SKM-1 (cell line): ENCODE results near the gene UVRAG.

Experiments used
- DNase-seq: peaks from one replicate; lab custom pipeline; 2025; ENCODE audit not compliant: unreplicated experiment; lab: John Stamatoyannopoulos, UW

The UVRAG gene

DNA sequence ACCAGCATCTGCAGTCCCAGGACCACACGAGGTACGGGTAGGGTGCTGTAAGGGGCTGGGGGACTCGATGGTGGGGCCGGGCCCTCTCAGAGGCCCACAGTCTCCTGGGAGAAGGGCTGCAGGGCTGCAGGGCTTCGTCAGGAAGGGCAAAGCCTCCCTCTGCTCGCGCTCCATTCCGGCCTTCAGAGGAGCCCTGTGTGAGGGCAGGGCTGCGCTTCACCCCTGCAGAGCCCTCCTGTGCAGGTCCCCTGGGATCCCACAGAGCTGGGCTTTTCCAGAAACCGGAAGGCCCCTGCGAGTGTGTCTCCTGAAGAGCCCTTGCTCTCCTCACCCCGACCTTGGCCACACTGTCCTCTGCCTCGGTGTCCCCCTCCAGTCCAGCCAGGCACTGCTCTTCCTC is 364.1 kb downstream of the UVRAG start:
- DNase-seq = no peak

DNA sequence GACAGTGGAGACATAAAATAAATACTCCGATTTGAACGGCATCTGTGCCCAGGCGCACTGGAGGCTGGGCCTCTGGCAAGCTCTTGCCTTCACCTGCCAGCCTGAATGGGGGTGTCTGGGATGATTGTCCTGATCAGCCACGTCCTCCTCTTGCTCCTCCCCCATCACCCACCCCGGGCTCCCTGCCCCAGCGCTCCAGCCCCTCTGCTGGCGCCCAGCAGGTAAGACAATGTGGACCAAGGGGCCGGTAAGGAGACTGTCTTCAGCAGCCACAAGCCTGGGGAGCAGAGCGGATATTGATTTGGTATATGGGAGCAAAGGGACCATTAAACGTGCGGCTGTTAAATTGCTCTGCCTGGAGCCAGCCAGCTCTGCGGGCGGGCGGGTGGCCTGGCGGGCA is 366.4 kb downstream of the UVRAG start:
- DNase-seq = no peak

DNA sequence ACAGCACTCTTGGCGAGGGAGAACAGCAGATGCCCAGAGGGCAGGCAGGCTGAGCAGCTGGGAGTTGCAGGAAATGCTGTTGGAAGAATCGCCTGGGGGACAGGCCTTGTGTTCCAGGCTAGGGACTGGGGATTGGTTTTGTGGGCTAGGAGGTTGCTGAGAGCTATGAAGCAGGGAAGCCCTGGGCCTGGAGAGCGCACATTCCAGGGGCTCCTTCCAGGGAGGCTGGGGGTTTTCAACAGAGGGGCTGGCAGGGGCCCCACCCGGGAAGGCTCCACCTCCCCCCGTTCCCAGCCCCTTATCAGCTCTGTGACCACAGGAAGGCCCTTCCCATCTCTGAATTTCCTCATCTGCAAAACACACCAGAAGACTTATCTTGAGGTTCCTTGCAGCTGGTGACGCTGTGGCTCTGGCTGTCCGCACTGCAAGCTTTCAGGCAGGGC is 369.6 kb downstream of the UVRAG start:
- no peak for DNase-seq

DNA sequence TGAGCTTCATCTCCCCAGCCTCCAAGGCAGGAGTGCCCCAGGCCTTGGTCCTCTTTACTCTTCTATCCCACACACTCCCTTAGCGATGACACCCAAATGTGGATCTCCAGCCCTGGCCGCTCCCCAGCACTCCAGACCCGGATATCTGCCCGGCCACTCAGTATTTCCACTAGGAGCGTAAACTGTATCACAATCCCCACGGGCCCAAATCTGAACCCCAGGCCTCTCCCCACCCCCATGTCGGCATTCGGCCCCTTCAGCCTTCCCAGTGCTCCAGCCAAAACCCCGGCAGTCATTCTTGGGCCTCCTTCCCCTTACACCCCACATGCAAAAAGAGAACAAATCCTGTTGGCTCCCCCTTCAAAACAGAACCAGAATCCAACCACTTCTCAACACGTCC is 370.5 kb downstream of the UVRAG start:
- no peak for DNase-seq

DNA sequence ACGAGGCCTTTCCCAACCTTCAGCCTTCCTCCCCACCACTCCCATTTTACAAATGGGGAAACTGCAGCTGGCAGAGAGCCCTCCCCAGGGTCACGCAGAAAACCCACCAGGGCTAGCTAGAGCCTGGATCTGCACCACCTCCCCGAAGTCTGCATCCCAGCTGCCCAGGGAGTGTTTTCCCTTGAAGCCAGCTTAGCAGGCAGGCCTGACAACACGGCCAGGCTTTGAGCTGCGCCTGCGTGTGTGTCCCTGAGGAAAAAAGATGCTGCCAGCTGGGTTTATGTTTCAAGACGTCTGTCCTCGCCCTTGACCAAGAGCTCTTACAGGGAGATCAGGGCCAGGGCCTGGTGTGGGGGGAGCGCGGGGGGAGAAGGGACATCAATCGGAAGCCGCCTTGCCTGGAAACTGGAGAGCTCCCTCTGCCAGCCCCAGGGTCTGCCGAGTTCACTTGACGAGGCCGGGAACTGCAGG is 371.0 kb downstream of the UVRAG start:
- no peak for DNase-seq

DNA sequence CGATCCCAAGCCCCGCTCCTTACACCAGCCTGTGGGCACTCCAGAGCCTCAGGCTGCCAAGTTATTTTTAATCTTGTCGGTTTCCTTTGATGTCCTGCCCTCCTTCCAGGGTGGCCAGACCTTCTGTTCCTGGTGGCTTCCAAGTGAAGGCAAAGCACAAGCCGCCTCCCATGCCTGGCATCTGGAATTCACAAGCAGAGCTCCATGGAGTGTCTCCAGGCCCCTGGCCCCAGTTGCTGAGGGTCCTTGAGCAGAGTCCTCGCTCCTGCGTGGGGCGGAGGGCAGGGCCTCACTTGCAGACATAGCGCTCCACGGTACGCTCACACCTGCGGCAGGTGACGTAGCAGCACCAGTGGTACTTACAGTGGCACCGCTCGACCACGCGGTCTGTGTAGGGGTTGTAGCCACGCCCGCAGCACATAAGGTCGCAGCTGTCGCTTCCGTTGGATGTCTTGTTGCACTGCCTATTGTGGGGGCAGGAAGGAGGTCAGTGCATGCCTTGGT is 371.8 kb downstream of the UVRAG start:
- no peak for DNase-seq

DNA sequence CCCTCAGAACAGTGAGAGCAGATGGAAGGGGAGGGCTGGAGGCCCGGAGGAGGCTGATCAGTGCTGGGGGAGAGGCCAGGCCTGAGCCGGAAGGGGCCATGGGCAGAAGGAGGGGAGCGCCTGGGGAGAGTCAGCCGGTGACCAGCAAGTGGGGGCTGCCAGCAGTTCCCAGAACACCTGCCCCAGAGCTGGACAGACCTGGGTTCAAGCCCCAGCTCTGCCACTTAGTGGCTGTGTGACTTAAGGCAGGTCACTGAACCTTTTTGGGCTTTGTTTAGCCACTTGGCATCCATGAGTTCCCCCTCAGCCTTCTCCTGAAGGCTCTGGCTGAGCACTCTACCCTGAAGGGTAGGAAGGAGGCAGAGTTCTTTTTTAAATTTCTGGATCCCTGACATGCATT is 373.9 kb downstream of the UVRAG start:
- no peak for DNase-seq

DNA sequence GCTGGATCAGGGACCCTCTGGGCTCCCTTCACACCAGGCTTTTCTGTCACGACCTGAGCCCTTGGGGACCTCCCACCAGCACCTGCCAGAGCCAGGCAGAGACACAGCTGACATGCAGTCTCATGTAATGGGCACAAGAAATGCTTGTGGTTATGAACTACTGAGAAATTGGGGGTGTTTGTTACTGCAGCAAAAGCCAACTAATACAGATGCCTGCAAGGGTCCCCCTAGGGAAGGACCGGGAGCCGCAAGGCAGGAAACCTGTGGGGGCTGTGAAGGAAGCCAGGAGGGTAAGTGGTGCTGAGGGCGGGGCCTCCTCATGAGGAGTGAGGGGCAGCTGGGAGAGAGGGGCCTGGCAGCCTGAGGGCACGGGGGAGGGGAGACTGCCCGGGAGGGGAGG is 374.7 kb downstream of the UVRAG start:
- no peak for DNase-seq

DNA sequence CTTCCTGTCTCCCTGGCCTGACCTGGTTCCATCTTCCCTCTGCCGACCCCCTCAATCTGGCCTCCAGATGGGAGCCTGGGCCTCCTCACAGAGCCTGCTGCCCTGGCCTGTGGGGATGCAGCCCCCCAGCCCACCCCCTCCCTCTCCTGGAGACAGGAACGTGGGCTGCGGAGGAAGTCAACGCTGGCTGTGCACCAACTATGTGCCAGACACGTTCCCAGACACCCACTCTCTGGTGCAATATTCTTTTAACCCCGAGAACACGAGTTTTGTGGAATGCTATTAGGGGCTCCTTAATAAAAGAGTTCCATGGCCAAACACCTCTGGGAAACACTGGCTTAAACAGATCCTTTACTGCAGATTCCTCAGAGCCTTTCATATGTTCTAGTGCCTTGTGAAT is 375.4 kb downstream of the UVRAG start:
- no peak for DNase-seq
